GM12874 (cell line): Measurements from ENCODE around the gene FOXE1.

Experiments
- TF ChIP-seq, protein P1 (sequence below): IDR thresholded peaks from 2 replicates; pipeline ENCODE4 v1.5.1; 2011; ENCODE audit warnings: low read depth, mild to moderate bottlenecking, control low read depth, low read length, moderate library complexity; ENCODE audit not compliant: insufficient read depth

The FOXE1 gene

DNA sequence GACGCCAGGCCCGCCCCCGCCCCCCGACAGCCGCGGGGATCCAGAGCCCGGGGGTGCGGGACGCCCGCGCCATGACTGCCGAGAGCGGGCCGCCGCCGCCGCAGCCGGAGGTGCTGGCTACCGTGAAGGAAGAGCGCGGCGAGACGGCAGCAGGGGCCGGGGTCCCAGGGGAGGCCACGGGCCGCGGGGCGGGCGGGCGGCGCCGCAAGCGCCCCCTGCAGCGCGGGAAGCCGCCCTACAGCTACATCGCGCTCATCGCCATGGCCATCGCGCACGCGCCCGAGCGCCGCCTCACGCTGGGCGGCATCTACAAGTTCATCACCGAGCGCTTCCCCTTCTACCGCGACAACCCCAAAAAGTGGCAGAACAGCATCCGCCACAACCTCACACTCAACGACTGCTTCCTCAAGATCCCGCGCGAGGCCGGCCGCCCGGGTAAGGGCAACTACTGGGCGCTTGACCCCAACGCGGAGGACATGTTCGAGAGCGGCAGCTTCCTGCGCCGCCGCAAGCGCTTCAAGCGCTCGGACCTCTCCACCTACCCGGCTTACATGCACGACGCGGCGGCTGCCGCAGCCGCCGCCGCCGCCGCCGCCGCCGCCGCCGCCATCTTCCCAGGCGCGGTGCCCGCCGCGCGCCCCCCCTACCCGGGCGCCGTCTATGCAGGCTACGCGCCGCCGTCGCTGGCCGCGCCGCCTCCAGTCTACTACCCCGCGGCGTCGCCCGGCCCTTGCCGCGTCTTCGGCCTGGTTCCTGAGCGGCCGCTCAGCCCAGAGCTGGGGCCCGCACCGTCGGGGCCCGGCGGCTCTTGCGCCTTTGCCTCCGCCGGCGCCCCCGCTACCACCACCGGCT is 1.0 kb downstream of the FOXE1 start:
- TF ChIP-seq, protein P1, sequence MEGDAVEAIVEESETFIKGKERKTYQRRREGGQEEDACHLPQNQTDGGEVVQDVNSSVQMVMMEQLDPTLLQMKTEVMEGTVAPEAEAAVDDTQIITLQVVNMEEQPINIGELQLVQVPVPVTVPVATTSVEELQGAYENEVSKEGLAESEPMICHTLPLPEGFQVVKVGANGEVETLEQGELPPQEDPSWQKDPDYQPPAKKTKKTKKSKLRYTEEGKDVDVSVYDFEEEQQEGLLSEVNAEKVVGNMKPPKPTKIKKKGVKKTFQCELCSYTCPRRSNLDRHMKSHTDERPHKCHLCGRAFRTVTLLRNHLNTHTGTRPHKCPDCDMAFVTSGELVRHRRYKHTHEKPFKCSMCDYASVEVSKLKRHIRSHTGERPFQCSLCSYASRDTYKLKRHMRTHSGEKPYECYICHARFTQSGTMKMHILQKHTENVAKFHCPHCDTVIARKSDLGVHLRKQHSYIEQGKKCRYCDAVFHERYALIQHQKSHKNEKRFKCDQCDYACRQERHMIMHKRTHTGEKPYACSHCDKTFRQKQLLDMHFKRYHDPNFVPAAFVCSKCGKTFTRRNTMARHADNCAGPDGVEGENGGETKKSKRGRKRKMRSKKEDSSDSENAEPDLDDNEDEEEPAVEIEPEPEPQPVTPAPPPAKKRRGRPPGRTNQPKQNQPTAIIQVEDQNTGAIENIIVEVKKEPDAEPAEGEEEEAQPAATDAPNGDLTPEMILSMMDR = 0 out of 2 replicates have a peak, but pooled peaks have one; percentile 11

GRCh38 chr9:97854696-97855485 is 1.9 kb downstream of the FOXE1 start:
- TF ChIP-seq, protein P1 = no peak

DNA sequence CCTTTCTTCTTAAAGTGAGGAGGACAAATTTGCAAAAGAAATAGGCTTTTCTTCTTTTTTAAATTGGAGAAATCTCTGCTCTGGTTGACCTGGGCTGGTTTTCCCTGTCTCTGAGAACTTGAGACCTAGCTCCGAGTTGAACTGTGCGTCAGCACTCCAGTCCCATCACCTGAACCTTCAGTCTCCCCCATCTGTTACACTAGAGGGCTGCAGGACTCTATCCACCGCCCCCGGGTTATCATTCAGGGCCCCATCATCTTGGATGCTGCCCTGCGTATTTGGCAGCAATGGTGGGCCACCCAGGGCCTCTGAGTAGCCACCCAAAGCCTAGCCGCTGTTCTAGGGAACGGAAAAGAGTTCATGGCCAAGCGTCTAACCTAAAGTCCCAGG is 2.5 kb downstream of the FOXE1 start:
- TF ChIP-seq, protein P1 = no peak

DNA sequence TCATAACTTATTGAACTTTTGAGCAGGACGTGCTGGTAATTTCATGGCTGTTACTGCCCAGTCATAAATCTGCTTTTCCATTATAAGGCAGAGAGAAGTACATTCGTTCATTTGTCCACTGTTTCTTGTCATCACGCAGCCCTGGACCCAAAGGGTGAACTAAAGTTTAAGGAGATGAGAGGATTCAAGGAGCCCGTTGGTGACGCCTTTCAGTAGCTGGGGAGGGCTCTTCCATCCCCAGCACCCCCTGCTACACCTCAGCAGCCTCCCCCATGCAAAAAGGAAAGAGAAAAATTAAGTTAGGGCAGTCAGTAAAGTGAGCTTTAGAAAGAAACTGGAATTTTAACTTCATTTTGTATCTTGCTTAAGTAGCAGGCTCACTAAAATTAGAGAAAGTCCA is 2.9 kb downstream of the FOXE1 start:
- TF ChIP-seq, protein P1 = no peak

DNA sequence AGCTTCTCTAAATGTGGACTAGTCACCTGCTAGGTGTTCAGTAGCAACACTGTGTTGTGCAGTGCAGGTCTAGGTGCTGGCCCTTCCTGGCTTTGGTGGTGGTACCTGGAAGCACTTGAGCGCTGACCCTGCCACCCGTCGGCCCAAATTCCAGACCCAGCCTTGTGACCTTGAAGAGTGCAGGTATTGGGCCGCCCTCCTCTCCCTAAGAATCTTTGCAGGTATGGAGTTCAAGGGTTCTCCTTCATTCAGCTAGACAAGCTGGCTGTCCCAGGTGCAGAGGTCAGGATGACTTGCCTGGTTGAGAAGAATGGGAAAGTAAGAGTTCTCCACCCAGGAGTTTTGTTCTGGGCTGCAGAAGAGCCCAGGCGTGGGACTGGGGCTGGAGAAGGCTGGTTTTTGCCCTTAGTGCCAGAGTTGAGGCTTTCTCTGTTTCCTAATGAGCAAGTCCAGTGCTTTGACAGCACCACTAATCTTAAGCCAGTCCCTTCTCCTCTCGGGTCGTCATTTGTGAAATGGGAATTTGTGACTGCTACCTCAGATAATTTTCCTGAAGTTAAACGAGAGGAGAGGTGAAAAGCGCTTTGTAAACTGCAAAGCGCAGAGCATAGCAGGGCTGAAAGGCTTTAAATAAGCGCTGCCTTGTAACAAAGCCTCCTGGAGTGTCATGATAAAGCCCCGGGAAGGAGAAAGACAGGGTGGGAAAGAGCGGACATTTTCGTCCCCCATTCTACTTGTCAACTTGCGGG is 4.0 kb downstream of the FOXE1 start:
- TF ChIP-seq, protein P1 = no peak

GRCh38 chr9:97857606-97858392 is 4.8 kb downstream of the FOXE1 start:
- TF ChIP-seq, protein P1 = no peak
